HEK293 (cell line): ENCODE results near the gene FAM234A.
A peak's percentile ranks its signal among the peaks of the same experiment; 100 is the strongest.

Source experiments
- CTCF ChIA-PET: fragments of 350-600 bp; formaldehyde crosslinking; extraction: SDS; loops from one replicate; lab custom pipeline; 2021; ENCODE audit warnings: antibody characterized with exemption; lab: Yijun Ruan, JAX
- POLR2A ChIA-PET: fragments of 300-600 bp; formaldehyde crosslinking; extraction: SDS; loops from one replicate; lab custom pipeline; 2020; ENCODE audit warnings: antibody characterized with exemption, inconsistent platforms; lab: Yijun Ruan, JAX
- H3K27ac ChIP-seq: fragments of 200-500 bp; sonication (Bioruptor generic); 2 replicates; pipeline ENCODE4 v1.5.1; 2014; ENCODE audit warnings: low read depth, low read length, control low read depth, inconsistent platforms; ENCODE audit errors: extremely low read depth
- H3K36me3 ChIP-seq, 2 experiments: fragments of 200-500 bp in 1 of 2; sonication (Bioruptor generic) in 1 of 2; 1 replicate in 1 of 2; 2 replicates in 1 of 2; pipeline ENCODE4 v1.5.1; 2014 to 2017; ENCODE audit warnings: inconsistent platforms in 2 of 2, low read length in 2 of 2; ENCODE audit not compliant: control insufficient read depth in 2 of 2, insufficient read depth in 1 of 2
- H3K4me1 ChIP-seq: fragments of 200-500 bp; sonication (Bioruptor generic); 2 replicates; pipeline ENCODE4 v1.5.1; 2014; ENCODE audit warnings: mild to moderate bottlenecking, low read length, inconsistent platforms; ENCODE audit not compliant: control insufficient read depth, insufficient read depth
- H3K4me3 ChIP-seq: 2 replicates; pipeline ENCODE4 v1.5.1; 2011; ENCODE audit warnings: low read depth, mild to moderate bottlenecking, control low read depth, low read length, moderate library complexity
- H3K9me3 ChIP-seq: fragments of 200-500 bp; sonication (Bioruptor generic); 2 replicates; pipeline ENCODE4 v1.5.1; 2014; ENCODE audit warnings: low read depth, low read length, inconsistent platforms; ENCODE audit not compliant: control insufficient read depth, insufficient read depth
- EGR2 ChIP-seq: fragments of 450-650 bp; formaldehyde crosslinking; IDR thresholded peaks from 2 replicates; pipeline ENCODE4 v1.5.1; 2016; ENCODE audit warnings: low read depth, missing biosample characterization, missing genetic modification characterization
- KLF9 ChIP-seq: fragments of 450-650 bp; formaldehyde crosslinking; IDR thresholded peaks from 2 replicates; pipeline ENCODE4 v1.5.1; 2016; ENCODE audit warnings: missing biosample characterization, missing genetic modification characterization, low read depth
- RBAK ChIP-seq: fragments of 450-650 bp; formaldehyde crosslinking; IDR thresholded peaks from 2 replicates; pipeline ENCODE4 v1.5.1; 2016; ENCODE audit warnings: missing biosample characterization, missing genetic modification characterization
- SCRT2 ChIP-seq: fragments of 450-650 bp; formaldehyde crosslinking; IDR thresholded peaks from 2 replicates; pipeline ENCODE4 v1.5.1; 2016; ENCODE audit warnings: missing biosample characterization, missing genetic modification characterization
- SETDB1 ChIP-seq: IDR thresholded peaks from one replicate; pipeline ENCODE4 v1.6.1; 2017; ENCODE audit warnings: mild to moderate bottlenecking, low read length, moderate library complexity, mixed read lengths; ENCODE audit not compliant: insufficient read length
- SP3 ChIP-seq: fragments of 450-650 bp; formaldehyde crosslinking; IDR thresholded peaks from 2 replicates; pipeline ENCODE4 v1.5.1; 2016; ENCODE audit warnings: missing biosample characterization, missing genetic modification characterization
- ZEB2 ChIP-seq: fragments of 450-650 bp; formaldehyde crosslinking; IDR thresholded peaks from 2 replicates; pipeline ENCODE4 v1.5.1; 2016; ENCODE audit warnings: missing biosample characterization, missing genetic modification characterization
- ZFHX2 ChIP-seq: fragments of 450-650 bp; formaldehyde crosslinking; conservative IDR thresholded peaks from 2 replicates; pipeline ENCODE4 v1.5.1; 2016; ENCODE audit warnings: missing biosample characterization, missing genetic modification characterization
- ZFP41 ChIP-seq: fragments of 450-650 bp; formaldehyde crosslinking; IDR thresholded peaks from 2 replicates; pipeline ENCODE4 v1.5.1; 2016; ENCODE audit warnings: missing biosample characterization, missing genetic modification characterization, borderline replicate concordance
- ZFP69B ChIP-seq: fragments of 450-650 bp; formaldehyde crosslinking; IDR thresholded peaks from 2 replicates; pipeline ENCODE4 v1.5.1; 2016; ENCODE audit warnings: missing biosample characterization, missing genetic modification characterization
- ZNF138 ChIP-seq: fragments of 450-650 bp; formaldehyde crosslinking; IDR thresholded peaks from 2 replicates; pipeline ENCODE4 v1.5.1; 2016; ENCODE audit warnings: missing biosample characterization, missing genetic modification characterization, borderline replicate concordance
- ZNF174 ChIP-seq: fragments of 450-650 bp; formaldehyde crosslinking; IDR thresholded peaks from 2 replicates; pipeline ENCODE4 v1.5.0; 2017; ENCODE audit warnings: missing biosample characterization, mild to moderate bottlenecking, missing genetic modification characterization
- ZNF214 ChIP-seq: fragments of 450-650 bp; formaldehyde crosslinking; IDR thresholded peaks from 2 replicates; pipeline ENCODE4 v1.5.1; 2017; ENCODE audit warnings: missing biosample characterization, mild to moderate bottlenecking, missing genetic modification characterization, borderline replicate concordance
- ZNF221 ChIP-seq: fragments of 450-650 bp; formaldehyde crosslinking; IDR thresholded peaks from 2 replicates; pipeline ENCODE4 v1.5.1; 2017; ENCODE audit warnings: missing biosample characterization, missing genetic modification characterization, borderline replicate concordance
- ZNF239 ChIP-seq: fragments of 450-650 bp; formaldehyde crosslinking; IDR thresholded peaks from 2 replicates; pipeline ENCODE4 v1.5.1; 2016; ENCODE audit warnings: missing biosample characterization, missing genetic modification characterization
- ZNF324 ChIP-seq: fragments of 450-650 bp; formaldehyde crosslinking; IDR thresholded peaks from 2 replicates; pipeline ENCODE4 v1.5.1; 2016; ENCODE audit warnings: missing biosample characterization, missing genetic modification characterization
- ZNF366 ChIP-seq: fragments of 450-650 bp; formaldehyde crosslinking; conservative IDR thresholded peaks from 2 replicates; pipeline ENCODE4 v1.5.1; 2016; ENCODE audit warnings: missing biosample characterization, missing genetic modification characterization
- ZNF501 ChIP-seq: fragments of 450-650 bp; formaldehyde crosslinking; IDR thresholded peaks from 2 replicates; pipeline ENCODE4 v1.5.1; 2016; ENCODE audit warnings: missing biosample characterization, missing genetic modification characterization
- ZNF510 ChIP-seq: fragments of 450-650 bp; formaldehyde crosslinking; IDR thresholded peaks from 2 replicates; pipeline ENCODE4 v1.5.1; 2018; ENCODE audit warnings: mild to moderate bottlenecking, missing genetic modification characterization, missing biosample characterization; ENCODE audit not compliant: insufficient replicate concordance
- ZNF558 ChIP-seq: fragments of 450-650 bp; formaldehyde crosslinking; IDR thresholded peaks from 2 replicates; pipeline ENCODE4 v1.5.1; 2016; ENCODE audit warnings: missing biosample characterization, missing genetic modification characterization
- ZNF621 ChIP-seq: fragments of 450-650 bp; formaldehyde crosslinking; IDR thresholded peaks from 2 replicates; pipeline ENCODE4 v1.5.1; 2017; ENCODE audit warnings: missing biosample characterization, missing genetic modification characterization
- ZNF623 ChIP-seq: fragments of 450-650 bp; formaldehyde crosslinking; IDR thresholded peaks from 2 replicates; pipeline ENCODE4 v1.5.1; 2016; ENCODE audit warnings: missing biosample characterization, missing genetic modification characterization
- ZNF654 ChIP-seq: fragments of 450-650 bp; formaldehyde crosslinking; IDR thresholded peaks from 2 replicates; pipeline ENCODE4 v1.5.1; 2016; ENCODE audit warnings: low read depth, missing biosample characterization, missing genetic modification characterization
- TF ChIP-seq, protein P1 (sequence below): fragments of 450-650 bp; formaldehyde crosslinking; IDR thresholded peaks from 2 replicates; pipeline ENCODE4; 2016; ENCODE audit warnings: missing biosample characterization, missing genetic modification characterization
- TF ChIP-seq, protein P2 (sequence below): IDR thresholded peaks from 2 replicates; pipeline ENCODE4 v1.6.1; 2011; ENCODE audit warnings: mild to moderate bottlenecking, low read depth, low read length, borderline replicate concordance
- TF ChIP-seq, protein P3 (sequence below): fragments of 450-650 bp; formaldehyde crosslinking; optimal IDR thresholded peaks from 2 replicates; pipeline ENCODE3; 2016; ENCODE audit warnings: missing biosample characterization, mild to moderate bottlenecking, missing genetic modification characterization
- TF ChIP-seq, protein P4 (sequence below): fragments of 450-650 bp; formaldehyde crosslinking; IDR thresholded peaks from 2 replicates; pipeline ENCODE4 v1.5.1; 2016; ENCODE audit warnings: missing biosample characterization, missing genetic modification characterization

Gene FAM234A

DNA sequence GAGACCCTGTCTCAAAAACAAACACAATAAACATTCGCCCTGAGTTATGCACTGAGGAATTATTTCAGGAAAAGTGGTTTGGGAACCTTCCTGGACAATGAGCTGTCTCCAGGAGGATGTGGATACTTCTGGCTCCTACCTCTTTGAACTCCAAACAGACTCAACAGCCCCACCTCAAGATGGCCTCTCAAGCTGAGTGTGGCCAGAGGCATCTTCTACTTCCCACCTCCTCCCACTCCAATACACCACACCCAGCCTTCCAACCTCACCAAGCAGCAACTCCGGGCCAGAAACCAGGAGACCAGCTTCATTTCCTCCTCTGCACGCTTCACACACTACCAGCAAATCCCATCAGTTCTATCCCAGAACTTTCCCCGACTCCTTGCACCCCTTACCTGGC is 42.8 kb upstream of the FAM234A start:
- no peak overlapping the region for H3K27ac ChIP-seq
- no peaks in the 10 kb centered on the region for H3K4me1 ChIP-seq
- H3K36me3 ChIP-seq = peaks cover 53 to 95% of the 10 kb centered on the region in 2 experiments; a peak in 2 of 3 replicates
- TF ChIP-seq, protein P1, sequence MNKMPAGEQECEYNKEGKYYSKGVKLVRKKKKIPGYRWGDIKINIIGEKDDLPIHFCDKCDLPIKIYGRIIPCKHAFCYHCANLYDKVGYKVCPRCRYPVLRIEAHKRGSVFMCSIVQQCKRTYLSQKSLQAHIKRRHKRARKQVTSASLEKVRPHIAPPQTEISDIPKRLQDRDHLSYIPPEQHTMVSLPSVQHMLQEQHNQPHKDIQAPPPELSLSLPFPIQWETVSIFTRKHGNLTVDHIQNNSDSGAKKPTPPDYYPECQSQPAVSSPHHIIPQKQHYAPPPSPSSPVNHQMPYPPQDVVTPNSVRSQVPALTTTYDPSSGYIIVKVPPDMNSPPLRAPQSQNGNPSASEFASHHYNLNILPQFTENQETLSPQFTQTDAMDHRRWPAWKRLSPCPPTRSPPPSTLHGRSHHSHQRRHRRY (tag by site-specific recombination) = no peak
- TF ChIP-seq ZNF221 = no peak
- TF ChIP-seq ZNF324 = no peak
- no peak for TF ChIP-seq ZNF623 (tag by site-specific recombination)
- no peak for TF ChIP-seq ZEB2
- no peak for TF ChIP-seq KLF9
- peak; percentile 64 for TF ChIP-seq EGR2 (tag by site-specific recombination)
- peak; percentile 54 for TF ChIP-seq ZFHX2 (tag by site-specific recombination)
- no peak overlapping the region for H3K4me3 ChIP-seq
- CTCF ChIA-PET = interaction anchor here (1.1 to 1.9 kb wide), 4 partner anchors 10 to 95 kb away, joined by 3 to 9 read pairs (median 7); no protein-coding TSS in a partner anchor
- no peaks in the 10 kb centered on the region for H3K9me3 ChIP-seq
- POLR2A ChIA-PET = interaction anchor here (0.6 to 1.0 kb wide), 2 partner anchors 10 to 20 kb away, joined by 4 to 5 read pairs; no protein-coding TSS in a partner anchor

DNA sequence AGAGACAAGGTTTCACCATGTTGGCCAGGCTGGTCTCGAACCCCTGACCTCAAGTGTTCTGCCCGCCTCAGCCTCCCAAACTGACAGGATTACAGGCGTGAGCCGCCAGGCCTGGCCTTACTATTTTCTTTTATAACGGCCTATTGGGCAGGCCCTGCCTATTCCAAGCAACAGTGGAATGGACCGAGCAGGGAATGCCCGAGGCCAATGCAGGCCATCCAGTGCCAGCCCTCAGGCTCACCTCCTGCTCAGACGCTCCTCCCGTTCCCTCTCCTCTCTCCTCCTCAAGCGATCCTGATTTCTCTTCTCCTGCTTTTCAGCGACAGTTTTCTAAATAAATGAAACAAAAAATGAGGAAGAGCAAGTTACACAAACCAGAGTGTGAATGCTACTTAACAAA is 41.9 kb upstream of the FAM234A start:
- ChIA-PET POLR2A (no interaction called here), CTCF (interaction anchor here (1.0 to 1.6 kb wide), 3 partner anchors 11 to 96 kb away, joined by 3 to 6 read pairs (median 6); no protein-coding TSS in a partner anchor)
- Histone ChIP-seq H3K4me3 (no peak overlapping the region), H3K36me3 (peaks cover 59 to 96% of the 10 kb centered on the region in 2 experiments), H3K27ac (no peak overlapping the region), H3K9me3 (no peaks in the 10 kb centered on the region), H3K4me1 (no peaks in the 10 kb centered on the region)
- TF ChIP-seq ZNF239 (tag by site-specific recombination) = no peak
- no peak for TF ChIP-seq SCRT2 (tag by site-specific recombination)
- TF ChIP-seq ZFP69B = no peak
- no peak for TF ChIP-seq ZNF510 (tag by site-specific recombination)
- no peak for TF ChIP-seq ZNF621
- no peak for TF ChIP-seq ZNF214 (tag by site-specific recombination)
- no peak for TF ChIP-seq ZFP41 (tag by site-specific recombination)
- TF ChIP-seq, protein P2, sequence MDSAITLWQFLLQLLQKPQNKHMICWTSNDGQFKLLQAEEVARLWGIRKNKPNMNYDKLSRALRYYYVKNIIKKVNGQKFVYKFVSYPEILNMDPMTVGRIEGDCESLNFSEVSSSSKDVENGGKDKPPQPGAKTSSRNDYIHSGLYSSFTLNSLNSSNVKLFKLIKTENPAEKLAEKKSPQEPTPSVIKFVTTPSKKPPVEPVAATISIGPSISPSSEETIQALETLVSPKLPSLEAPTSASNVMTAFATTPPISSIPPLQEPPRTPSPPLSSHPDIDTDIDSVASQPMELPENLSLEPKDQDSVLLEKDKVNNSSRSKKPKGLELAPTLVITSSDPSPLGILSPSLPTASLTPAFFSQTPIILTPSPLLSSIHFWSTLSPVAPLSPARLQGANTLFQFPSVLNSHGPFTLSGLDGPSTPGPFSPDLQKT = no peak
- TF ChIP-seq RBAK (tag by site-specific recombination) = no peak
- no peak for TF ChIP-seq ZNF558
- TF ChIP-seq SP3 (tag by site-specific recombination) = no peak

DNA sequence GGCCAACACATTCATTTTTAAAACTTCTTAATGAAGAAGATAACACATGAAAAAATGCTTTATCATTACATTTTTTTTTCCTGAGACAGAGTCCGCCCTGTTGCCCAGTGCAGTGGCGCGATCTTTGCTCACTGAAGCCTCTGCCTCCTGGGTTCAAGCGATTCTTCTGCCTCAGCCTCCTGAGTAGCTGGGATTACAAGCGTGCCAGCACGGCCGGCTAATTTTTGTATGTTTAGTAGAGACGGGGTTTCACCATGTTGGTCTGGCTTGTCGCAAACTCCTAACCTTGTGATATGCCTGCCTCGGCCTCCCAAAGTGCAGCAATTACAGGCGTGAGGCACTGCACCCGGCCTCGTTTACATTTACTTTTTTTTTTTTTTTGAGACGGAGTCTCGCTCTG is 41.2 kb upstream of the FAM234A start:
- Histone ChIP-seq H3K9me3 (no peaks in the 10 kb centered on the region), H3K4me1 (no peaks in the 10 kb centered on the region), H3K27ac (no peak overlapping the region), H3K4me3 (no peak overlapping the region), H3K36me3 (peaks cover 65 to 97% of the 10 kb centered on the region in 2 experiments)
- ChIA-PET CTCF (interaction anchor here (0.6 to 1.6 kb wide), 3 partner anchors 12 to 154 kb away, joined by 3 to 6 read pairs (median 6); no protein-coding TSS in a partner anchor), POLR2A (no interaction called here)
- no peak for TF ChIP-seq SCRT2 (tag by site-specific recombination)
- TF ChIP-seq ZNF138 (tag by site-specific recombination) = no peak
- TF ChIP-seq, protein P3, sequence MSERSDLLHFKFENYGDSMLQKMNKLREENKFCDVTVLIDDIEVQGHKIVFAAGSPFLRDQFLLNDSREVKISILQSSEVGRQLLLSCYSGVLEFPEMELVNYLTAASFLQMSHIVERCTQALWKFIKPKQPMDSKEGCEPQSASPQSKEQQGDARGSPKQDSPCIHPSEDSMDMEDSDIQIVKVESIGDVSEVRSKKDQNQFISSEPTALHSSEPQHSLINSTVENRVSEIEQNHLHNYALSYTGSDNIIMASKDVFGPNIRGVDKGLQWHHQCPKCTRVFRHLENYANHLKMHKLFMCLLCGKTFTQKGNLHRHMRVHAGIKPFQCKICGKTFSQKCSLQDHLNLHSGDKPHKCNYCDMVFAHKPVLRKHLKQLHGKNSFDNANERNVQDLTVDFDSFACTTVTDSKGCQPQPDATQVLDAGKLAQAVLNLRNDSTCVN (tag by site-specific recombination) = no peak
- TF ChIP-seq ZNF501 (tag by site-specific recombination) = no peak
- TF ChIP-seq, protein P4, sequence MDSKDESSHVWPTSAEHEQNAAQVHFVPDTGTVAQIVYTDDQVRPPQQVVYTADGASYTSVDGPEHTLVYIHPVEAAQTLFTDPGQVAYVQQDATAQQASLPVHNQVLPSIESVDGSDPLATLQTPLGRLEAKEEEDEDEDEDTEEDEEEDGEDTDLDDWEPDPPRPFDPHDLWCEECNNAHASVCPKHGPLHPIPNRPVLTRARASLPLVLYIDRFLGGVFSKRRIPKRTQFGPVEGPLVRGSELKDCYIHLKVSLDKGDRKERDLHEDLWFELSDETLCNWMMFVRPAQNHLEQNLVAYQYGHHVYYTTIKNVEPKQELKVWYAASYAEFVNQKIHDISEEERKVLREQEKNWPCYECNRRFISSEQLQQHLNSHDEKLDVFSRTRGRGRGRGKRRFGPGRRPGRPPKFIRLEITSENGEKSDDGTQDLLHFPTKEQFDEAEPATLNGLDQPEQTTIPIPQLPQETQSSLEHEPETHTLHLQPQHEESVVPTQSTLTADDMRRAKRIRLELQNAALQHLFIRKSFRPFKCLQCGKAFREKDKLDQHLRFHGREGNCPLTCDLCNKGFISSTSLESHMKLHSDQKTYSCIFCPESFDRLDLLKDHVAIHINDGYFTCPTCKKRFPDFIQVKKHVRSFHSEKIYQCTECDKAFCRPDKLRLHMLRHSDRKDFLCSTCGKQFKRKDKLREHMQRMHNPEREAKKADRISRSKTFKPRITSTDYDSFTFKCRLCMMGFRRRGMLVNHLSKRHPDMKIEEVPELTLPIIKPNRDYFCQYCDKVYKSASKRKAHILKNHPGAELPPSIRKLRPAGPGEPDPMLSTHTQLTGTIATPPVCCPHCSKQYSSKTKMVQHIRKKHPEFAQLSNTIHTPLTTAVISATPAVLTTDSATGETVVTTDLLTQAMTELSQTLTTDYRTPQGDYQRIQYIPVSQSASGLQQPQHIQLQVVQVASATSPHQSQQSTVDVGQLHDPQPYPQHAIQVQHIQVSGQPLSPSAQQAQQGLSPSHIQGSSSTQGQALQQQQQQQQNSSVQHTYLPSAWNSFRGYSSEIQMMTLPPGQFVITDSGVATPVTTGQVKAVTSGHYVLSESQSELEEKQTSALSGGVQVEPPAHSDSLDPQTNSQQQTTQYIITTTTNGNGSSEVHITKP (tag by site-specific recombination) = no peak
- TF ChIP-seq SETDB1 = no peak
- TF ChIP-seq ZNF654 (tag by site-specific recombination) = no peak
- no peak for TF ChIP-seq ZNF366 (tag by site-specific recombination)
- TF ChIP-seq ZNF174 (tag by site-specific recombination) = no peak
